EH (cell line): ENCODE results near the gene NFIX.

Source experiments
- DNase-seq: peaks from one replicate; pipeline ENCODE4 v3.0.0-alpha.2; 2015; ENCODE audit warnings: low read depth

Gene NFIX

GRCh38 chr19:13056052-13056660 is 60.9 kb downstream of the NFIX start:
- DNase-seq = peak; percentile 80

DNA sequence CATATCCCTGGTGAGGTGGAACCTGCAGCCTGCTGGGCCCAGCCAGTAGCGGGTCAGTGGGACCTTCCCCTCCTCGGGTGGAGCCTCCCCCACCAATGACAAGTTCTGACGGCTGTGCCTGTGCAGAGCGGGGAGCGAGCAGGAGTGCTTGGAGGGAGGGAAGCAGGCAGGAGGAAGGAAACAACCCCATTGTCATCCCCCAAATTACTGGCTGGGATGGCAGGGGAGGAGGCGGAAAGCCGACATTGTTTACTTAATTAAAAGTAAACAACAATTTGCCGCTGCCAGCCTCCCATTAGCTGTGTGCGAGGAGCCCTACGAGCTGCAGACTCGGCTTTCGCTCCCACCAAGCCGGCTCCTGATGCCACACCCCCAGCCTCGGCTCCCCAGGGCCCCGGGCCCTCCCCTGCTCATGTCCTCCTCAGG is 61.9 kb downstream of the NFIX start:
- DNase-seq = no peak

- DNase-seq = peak; percentile 57
Observed at GRCh38 chr19:13057744-13058143, 62.5 kb downstream of the NFIX start.

- no peak for DNase-seq
Observed at GRCh38 chr19:13058951-13059660, 63.8 kb downstream of the NFIX start.

- peak; percentile 66 for DNase-seq
Observed at GRCh38 chr19:13060233-13060963, 65.1 kb downstream of the NFIX start.

DNA sequence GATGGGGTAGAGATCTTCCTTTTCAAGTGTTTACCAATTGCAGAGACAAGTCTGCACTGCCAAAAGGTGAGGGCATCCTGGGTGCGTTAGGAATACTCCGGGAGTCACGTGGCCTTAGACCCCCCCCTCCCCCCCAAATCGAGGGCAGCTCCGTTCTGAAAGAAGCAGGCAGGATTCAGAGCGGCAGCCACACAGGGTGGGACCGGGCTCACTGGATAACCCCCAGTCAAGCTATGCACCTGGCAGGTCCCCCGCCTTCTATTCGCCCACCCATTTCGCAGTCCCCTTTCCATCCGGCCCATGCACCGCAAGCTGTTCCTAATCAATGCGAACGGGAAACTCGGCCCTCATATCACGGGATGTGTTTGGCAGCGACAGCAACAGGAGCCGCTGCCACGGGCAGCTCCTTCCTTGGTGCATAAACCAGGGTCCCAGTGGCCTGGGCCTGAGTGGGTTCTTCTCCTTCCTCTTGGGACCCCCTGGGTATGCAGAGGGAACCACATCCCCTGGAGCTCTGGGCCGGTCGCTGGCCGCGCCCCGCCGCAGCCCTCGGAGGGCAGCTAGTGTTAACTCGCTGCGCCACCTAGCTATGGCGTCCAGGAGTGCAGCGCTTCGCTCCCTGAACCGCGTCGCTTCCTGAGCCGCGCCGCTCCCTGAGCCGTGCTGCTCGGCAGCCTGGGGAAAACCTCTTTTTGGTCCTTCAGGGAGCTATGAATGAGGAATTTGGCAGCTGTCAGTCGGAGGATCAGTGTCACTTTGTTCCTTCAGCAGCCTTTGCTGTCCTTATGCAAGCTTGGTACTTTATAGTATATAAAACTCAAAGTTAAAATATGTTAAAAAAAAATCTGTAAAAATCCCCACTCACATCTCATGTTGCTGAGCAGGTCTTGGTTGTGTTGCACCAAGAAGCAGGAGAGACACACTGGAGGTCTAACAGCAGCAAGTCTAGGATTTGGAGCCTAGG is 66.0 kb downstream of the NFIX start:
- DNase-seq = peak; percentile 76

DNA sequence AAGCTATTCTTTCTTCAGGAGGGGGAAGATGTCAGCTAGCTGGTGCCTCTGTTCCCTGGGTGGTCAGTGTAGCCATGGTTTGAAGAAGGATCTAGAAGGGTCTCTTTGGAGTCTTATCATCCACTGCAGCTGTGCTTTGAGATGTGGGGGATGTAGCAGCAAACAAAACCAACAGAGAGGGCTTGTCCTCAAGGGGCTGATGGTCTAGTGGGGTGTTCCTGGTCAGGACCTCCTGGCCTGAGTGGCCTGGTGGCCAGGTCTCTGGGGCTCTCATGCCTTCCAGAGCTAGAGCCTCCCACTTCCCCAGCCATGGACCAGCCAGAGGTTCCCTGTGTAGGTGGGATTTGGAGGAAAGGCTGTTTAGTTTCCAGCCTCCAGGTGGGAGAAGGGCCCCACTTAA is 67.0 kb downstream of the NFIX start:
- DNase-seq = no peak

DNA sequence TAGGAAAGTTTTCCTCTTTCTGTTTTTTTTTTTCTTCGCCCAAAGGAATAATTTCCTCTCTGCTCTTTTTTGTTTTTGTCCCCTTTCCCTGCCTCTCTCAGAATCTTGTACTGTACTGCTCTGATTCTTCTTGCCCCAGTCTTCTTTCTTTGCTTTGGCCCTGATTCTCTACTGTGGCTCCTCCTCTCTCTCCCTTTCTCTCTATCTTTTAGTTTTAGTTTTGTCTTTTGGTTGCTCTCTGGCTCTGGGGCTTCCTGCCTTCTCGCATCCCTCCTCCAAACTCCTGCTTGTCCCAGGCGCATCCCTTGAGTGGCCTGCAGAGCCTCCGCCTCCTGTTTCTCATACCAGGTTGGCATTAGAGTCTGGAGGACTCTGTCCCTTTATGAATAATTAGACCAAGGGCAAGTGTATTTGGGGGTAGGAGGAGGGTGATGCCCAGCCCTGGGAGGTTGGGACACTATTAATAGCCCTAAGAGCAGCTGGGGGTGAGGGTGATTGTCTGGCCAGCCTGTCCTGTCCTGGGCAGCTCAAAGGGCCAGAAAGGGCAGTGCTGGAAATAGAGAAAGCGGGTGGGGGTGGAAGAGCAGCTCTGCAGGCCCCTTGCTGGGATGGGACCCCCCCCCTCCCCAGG is 68.3 kb downstream of the NFIX start:
- DNase-seq = peak; percentile 36

DNA sequence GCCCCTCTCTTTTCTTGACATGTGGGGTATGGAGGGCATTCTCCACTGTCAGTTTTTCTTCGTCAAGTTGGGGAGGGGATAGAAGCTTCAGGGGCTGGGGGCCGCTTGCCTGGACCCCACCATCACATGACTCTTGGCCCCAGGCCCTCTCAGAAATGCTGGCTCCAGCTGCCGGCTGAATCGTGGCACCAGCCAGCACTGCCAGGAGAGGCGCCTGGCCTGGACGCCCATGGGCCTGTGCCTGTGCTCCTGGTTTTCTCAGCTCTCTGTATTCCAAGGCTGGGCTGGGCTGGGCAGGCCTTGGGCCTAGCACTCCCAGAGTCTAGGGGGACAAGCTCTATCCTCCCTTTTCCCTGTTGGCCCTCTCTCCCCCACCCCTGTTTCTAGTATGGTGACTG is 68.8 kb downstream of the NFIX start:
- DNase-seq = no peak

DNA sequence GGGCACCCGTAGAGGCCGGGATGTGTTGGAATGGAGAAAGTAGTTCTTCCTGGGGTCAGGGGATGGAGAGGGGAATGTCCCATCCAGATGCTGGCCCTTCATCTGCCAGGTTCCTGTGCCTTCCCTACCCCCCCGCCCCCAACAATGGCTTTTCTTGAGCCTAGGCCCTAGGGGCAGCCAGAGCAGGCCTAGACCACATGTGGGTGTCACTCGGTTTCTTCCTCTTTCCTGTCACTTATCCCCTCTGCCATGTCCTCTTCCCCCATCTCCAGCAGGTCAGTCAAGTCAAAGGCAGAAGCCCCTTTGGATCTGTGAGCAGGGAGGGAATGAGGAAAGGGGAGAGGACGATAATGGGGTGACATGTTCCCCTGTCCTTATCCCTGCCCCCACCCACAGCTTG is 71.0 kb downstream of the NFIX start:
- no peak for DNase-seq

DNA sequence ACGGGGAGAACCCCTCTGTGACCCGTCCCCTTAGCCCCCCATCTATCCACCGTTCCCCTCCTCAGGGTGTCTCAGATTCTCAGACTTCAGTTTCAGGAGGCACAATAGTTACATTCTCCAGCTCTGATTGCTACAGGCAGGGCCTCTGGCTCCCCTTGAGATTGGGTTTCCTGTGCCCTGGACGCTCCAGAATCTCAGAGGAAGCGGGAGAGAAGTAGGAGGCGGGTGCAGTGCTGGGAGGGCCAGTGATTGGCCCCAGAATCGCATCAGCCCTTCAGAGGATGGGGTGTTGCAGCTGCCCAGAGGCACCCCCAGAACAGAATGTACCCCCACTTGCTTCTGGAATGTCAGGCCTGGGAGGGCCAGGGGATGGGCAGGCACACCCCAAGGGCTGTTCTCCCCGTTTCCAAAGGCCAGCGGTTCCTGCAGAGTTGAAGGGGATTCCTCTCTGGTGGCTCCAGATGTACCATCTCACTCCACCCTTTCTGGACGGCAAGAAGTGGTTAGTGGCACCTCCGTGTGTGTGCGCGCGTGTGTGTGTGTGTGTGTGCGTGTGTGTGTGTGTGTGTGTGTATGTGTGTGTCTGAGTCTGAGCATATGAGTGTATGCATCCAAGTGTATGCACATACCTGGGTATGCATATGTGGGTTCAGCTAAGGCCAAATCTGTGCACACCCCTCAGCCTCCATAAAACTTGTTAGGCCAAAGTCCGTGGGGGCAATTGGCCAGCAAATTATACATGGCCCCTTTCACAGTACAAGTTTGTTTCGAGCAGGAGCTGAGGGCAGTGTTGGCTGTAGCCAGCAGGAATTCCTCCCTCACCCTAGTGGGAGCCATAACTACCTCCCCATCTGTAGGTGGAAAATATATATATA is 71.9 kb downstream of the NFIX start:
- DNase-seq = no peak

GRCh38 chr19:13068085-13068846 is 73.0 kb downstream of the NFIX start:
- DNase-seq = no peak

DNA sequence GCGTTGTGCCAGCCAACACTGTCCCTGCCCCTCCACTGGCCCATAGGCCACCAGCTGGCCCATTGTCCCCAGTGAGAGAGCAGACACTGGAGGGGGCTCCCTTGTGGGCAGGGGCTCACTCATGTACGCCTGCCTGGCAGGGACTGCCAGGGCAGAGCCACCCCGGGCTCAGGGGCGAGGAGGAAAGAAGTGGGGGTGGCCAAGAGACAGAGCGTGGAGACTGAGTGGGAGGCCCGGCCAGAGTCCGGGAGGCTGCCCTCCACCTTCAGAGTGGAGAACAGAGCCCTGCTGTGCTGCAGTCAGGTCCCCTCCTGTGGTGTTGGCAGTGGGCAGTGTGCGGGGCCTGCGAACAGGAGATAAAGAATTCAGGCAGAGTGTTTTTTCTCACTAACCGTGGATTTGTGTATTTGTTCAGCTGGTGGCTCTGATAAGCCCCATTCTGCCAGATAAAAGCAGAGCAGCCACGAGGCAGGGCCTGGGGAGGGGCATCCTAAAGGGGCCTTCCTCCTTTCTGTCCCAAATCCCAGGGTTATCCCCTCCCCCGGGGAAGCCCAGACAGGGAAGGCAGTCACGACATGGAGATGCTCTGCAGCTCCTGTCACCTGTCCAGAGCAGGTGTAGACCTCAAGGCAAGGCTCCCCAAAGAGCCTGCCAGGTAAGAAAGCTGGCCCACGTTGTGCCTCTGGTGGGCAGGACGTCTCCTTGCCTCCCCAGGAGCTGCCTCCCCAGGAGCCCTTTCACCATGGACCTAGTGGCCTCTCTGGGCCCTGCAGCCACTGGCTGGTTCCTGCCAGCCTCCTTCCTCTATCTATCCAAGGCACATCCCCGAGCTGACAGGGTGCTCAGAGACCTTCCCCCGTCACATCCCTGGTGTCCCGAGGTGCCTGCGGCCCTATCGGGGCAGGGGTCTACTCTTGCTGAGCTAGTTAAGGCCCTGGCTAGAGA is 74.4 kb downstream of the NFIX start:
- DNase-seq = no peak

- DNase-seq = no peak
Observed at GRCh38 chr19:13070425-13071140, 75.3 kb downstream of the NFIX start.

GRCh38 chr19:13071444-13072187 is 76.3 kb downstream of the NFIX start:
- no peak for DNase-seq

GRCh38 chr19:13072188-13072908 is 77.1 kb downstream of the NFIX start:
- DNase-seq = no peak

- DNase-seq = no peak
Observed at GRCh38 chr19:13073263-13073662, 78.0 kb downstream of the NFIX start.
